Right kidney (tissue), 1 donor: ENCODE data around the gene UFSP2.
"Not testable (repeated sequence)": the region's sequence is repeated elsewhere in the genome, so short reads cannot be mapped to it uniquely, and the experiment has no call there.

Experiments
- DNase-seq: peaks from one replicate; pipeline ENCODE4 v3.0.0-alpha.2; 2016

Gene UFSP2

DNA sequence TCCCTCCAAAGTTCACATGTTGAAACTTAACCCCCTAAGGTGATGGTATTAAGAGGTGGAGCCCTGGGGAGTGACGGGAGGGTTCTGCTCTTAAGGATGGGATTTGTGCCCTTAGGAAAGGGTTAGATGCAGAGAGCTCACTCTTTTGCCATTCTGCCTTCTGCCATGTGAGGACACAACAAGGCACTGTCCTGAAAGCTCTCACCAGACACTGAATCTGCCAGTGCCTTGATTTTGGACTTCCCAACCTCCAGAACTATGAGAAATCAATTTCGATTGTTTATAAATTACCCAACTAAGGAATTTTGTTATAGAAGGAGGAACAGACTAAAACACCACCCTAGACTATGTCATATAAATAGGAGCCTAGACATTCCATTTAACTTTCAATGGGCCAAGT lies 41.7 kb downstream of the UFSP2 start:
- DNase-seq, result no peak

DNA sequence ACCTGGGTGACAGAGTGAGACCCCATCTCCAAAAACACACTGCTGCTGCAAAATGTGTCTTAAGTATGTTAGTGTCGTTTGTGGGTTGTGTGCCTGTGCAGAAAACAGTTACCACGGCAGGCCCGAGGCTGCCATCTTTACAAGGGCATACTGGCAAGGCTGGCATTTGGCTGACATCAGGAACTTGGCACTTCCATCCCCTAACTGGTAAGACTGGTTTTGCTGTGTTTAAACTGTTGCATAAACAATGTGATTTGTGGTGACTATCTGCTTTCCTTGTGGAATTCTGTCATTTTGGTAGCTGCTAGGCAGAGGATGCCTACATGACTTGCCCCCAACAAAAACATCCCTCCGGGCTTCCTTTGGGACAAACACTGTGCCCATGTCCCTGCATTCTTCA lies 42.3 kb downstream of the UFSP2 start:
- no peak for DNase-seq

DNA sequence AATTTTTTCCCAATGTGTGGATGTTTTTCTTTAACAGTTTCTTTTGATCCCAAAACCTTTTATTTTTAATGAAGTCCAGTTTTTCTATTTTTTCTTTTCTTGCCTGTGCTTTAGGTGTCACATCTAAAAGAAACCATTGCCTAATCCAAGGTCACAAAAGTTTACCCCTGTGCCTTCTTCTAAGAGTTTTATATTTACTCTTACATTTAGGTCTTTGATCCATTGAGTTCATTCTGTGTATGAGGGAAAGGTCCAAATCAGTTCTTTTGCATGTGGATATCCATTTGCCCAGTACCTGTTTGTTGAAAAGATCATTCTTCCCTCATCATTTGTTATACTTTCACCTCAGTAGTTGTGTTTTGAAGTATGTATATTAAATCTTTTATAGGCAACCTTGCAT lies 43.0 kb downstream of the UFSP2 start:
- DNase-seq, result no peak

DNA sequence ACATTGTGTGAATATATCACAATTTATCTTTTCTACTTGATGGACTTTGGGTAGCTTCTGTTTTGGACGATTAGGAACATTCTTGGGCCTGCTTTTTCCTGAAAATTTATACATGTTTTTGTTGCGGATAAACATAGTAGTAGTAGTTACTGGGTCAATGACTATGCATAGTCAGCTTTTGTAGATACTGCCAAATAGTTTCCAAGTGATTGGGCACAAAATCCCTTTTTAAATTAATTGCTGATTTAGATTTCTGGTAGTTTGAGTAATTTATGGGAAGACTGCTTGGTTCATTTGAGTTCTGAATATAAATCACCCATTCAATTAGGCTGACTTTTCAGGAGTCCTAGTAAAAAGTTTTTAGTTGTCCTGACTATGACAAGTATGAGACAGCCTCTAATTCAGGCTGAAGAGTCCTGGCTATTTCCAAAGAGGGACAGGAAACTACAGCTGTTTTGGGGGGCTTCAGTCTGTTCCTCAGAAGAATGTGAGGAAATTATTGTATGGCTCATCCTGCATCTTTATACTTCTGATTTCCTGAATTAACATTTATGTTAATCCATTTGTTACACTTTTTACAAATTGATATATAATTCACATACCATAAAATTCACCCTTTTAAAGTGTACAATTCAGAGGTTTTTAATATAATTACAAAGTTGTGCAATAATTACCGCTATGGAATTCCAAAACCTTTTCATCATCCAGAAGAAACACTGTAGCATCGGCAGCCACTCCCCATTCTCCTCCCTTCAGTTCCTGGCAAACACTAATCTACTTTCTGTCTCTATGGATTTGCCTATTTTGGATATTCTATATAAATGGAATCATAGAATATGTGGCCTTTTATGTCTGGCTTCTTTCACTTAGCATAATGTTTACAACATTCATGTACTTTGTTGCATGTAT lies 44.2 kb downstream of the UFSP2 start:
- DNase-seq, result no peak

DNA sequence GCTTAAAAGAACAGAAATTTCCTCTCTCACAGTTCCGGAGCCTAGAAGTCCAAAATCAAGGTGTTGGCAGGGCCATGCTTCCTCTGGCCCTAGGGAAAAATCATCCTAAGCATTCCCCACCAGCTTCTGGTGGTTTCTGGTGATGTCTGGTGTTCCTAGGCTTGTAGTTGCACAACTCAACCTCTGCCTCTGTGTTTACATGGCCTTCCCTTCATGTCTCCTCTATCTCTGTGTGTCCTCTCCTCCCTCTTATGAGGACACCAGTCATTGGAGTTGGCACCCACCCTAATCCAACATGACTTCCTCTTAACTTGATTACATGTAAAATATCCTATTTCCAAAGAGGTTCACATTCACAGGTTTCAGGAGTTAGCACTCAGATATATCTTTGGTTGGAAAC lies 45.4 kb downstream of the UFSP2 start:
- DNase-seq, result no peak

DNA sequence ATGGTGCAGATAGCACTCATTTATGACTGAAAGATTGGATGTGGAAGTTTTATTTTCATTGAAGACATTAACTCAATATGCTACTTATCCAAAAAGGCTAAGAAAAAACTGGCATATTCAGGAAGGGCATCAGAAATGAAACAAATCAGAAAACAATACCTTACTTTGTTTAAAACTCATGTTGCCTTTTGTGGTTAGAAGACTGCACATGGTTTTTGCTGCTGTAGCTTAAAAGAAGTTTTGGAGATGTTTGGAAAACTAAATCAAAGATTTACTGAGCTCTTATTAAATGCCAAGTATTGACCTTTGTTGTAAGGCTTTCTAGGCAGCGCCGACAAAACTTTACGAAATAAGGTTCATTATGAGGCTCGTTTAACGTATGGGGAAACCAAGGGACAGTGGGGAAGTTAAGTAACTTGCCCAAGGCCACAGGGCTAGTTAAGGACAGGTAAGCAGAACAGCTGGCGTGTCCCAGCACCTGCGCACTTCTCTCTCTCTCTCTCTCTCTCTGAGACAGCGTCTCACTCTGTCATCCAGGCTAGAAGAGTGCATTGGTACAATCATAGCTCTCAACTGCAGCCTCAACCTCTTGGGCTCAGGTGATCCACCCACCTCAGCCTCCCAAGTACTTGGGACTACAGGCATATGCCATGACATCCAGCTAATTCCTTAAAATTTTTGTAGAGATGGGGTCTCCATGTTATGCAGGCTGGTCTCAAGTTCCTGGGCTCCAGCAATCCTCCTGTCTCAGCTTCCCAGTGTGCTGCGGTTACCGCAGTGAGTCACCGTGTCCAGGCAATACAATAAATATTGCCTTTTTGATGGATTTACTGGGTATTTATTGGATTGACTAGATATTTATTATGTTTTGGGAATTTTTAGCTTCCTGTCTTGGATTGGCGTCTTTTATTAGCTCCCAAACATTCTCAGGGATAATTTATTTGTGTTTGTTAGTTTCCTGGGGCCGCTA lies 46.2 kb downstream of the UFSP2 start:
- DNase-seq, result no peak

DNA sequence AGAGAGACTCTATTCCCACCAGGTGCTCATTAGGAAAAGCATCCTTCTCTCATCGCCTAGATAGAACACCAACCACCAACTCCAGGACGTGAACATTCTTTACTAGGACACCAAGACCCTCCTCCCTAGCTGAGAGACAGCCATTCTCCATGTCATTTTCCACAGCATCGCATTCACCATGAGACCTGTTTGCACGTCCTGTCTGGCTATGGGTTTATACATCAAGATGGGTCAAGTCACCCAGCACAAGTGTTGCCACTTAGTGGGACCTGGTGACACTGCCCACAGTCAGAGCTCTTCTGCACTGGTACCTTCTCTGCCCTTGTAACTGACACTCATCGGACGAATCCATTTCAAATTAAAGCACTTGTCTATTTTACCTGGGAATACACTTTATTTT lies 47.5 kb downstream of the UFSP2 start:
- no peak for DNase-seq

DNA sequence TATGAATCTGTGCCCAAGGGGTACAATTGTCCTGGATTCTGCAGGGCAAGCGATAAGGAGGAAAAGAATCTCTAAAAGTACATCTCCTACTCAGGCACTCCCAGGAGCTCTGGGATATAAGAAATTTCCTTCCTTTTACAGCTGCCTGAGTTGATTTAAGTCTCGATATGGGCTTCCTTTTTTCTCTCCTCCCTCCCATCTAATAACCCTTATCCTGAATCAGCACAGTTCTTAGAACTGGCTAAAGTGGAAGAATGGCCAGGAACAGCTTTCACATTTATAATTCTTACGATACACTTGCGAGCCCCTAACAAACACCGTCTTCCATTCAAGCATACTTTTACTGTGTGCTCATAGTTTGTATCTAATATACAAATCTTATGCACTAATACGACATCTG lies 51.2 kb downstream of the UFSP2 start:
- DNase-seq, result no peak

DNA sequence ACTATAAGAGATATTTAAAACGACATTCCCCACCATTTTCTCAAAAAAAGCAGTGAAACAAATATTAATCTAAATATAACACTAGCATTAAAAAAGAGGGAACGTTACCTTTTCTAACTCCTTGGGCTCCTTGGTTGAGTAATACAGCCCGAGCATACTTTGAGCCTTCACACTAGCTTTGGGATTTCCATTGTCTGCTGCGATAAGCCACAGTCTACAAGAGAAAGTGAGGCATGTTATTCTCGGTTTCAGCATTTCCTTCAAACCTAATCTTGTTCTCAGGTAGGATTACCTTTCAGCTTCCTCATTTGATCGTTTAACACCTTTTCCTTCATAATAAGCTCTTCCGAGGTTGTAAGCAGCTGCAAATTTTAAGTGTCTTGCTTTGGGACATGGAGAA lies 51.7 kb downstream of the UFSP2 start:
- no peak for DNase-seq

DNA sequence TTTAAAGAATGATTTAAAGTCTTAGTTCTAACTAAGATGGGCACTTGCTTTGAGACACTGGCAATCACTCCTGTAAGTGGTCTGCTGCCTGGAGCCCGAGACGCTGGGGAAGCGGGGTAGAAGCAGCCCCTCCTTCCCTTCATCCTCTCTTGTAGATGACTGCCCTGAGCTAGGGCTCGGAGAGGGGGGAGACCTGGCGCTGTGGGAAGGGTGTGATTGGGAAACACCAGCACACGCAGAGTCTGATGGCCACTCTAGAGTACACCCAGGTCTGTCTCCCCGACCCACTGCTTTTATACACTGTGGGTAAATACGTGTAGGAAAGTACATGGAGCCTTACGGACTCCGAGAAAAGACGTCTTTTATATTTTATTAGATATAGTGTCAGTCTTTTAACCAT lies 54.1 kb downstream of the UFSP2 start:
- no peak for DNase-seq

DNA sequence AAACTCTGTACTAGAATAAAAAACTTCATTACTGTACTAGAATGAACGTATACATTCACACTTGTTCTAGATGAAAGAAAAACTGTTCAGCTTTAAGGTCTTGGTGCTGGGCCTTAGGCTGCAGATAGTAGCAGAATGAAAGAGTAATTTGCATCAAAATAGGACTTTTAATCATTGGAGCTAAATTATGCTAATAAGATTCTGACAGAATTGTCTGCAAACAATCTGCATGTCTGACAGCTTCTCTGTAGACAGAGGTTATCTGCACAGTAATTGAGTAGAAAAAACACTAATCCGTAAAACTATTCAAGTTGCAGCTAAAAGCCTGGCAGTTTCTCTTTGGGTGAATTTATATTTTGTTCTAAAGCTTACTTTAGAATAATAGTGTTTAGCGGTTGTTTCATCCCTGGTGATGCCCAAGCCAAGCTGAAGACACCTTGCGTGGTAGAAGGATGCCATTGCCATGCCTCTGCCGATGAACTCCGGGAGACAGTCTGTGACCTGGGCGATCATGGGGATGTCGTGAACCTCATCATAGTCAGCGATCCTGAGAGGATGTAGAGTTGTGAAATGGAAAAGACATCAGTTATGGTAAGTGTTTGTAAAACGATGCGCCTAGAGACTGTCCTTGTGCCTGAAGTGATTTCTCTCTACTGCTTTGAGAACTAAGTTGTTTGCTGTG lies 55.4 kb downstream of the UFSP2 start:
- DNase-seq, result no peak

DNA sequence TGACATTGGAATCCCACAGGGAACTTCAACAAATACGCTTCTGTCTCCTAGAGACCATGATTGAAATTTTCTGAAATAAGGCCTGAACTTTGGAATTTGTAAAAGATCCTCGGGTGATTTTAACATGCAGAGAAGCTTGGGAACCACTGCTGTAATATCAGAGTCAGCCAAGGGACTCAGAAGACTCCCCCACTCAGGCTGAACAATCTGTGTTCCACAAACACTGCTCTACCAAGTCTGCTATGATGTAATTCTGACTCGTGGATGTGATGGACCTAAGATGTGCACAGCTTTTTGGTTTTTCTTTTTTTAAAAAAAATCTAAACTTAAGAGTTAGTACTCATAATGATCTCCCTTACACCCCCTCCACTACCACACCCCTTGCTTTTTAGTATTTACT lies 56.0 kb downstream of the UFSP2 start:
- no peak for DNase-seq

DNA sequence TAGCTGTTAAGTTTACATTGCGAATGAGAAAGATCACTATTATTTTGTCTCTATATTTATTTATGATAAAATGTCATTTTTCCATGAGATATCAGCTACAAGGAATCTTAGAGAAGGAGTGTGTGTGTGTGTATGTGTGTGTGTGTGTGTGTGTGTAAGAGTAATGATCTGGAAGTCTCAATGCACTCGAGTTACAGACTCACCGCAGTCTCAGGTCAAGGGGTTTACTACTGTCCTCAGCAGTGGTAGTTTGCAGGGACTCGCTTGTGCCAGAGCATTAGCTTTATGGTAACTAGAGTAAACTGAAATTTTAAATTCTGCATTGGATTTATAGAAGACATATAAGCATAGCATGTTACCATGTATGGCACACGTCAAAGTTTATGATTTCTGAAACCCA lies 60.9 kb downstream of the UFSP2 start:
- no peak for DNase-seq

DNA sequence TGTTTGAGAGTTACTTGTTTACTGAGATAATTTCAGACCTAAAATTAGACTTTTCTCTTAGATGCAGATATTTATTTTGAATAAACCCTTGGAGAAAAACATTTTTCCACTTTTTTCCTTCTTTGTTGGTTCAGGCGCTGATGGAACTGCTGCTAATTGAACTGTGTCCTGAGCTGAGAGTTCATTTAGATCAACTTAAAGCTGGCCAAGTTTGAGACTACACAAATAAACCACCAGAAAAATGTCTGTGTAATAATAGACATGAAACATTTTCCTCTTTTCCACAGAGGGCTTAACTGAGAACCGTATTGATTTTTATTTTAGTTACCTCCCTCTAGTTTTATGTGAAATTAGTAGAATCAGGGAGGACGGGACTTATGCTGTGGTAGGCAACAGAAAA lies 62.5 kb downstream of the UFSP2 start:
- no peak for DNase-seq

DNA sequence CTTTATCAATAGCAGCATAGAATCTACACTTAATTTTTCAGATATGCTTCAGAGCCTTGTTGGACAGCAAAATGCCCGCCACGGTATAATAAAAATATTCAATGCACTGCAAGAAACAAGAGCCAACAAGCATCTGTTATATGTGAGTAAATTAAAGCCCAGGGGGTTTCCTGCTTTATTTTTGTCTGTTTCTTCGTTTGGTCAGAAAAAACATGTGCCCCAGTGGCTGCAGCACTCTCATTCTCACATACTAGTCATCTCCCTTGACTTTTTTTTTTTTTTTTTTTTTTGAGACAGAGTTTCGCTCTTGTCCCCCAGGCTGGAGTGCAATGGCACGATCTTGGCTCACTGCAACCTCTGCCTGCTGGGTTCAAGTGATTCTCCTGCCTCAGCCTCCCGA lies 63.2 kb downstream of the UFSP2 start:
- DNase-seq, result not testable (repeated sequence)

DNA sequence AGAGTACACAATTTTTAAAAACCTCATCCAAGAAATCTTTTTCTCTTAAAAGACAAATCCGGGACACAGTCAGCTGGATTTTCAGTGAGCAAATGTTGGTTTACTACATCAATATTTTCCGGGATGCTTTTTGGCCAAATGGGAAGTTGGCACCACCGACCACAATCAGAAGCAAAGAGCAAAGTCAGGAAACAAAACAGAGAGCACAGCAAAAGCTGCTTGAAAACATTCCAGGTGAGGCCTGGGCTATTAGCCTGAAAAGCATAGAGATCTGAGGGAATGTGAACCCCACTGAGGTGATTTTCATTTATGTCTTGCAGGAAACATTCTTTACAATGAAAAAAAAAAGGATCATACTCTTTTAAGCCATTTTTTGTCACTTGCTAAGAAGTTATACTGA lies 63.9 kb downstream of the UFSP2 start:
- no peak for DNase-seq

DNA sequence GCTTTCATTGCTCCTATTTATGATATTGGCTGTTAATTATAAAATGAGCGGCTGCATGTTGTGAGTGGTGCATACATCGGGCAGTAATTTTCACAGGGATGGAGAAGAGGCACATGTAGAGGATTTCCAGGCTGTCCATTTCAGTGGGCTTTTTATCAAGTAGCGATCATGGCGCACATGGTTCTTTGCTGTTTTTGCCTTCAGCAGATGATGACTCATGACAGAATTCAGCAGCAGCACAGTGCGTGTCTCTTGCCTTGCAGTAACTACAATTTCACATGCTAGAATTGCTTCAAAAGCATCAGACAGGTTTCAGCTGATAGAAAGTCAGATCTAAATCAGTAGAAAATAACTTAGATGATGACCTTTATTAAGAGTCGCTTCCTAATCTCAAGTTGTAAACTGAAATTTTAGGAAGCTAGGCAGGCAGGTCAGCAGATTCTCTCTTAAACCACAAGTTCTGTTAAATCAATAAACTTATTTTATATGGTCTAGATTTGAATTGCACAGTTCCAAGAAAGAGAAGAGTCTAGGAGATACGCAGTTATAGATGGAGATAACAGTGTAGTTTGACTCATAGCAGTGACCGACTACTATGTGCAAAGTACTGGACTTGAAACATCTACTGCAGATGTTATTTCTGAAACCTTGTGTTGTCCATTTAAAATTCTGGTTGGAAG lies 65.9 kb downstream of the UFSP2 start:
- DNase-seq, result no peak

DNA sequence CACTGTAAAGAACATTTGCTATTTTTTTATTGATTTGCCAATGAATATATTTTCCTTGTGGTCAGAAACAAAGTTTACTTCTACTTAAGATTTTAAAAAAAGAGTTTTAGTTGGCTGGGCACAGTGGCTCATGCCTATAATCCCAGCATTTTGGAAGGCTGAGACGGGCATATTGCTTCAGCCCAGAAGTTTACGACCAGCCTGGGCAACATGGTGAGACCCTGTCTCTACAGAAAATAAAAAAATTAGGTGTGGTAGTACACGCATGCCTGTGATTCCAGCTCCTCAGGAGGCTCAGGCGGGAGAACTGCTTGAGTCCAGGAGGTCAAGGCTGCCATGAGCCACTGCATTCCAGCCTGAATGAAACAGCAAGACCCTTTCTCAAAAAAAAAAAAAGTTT lies 66.8 kb downstream of the UFSP2 start:
- no peak for DNase-seq

DNA sequence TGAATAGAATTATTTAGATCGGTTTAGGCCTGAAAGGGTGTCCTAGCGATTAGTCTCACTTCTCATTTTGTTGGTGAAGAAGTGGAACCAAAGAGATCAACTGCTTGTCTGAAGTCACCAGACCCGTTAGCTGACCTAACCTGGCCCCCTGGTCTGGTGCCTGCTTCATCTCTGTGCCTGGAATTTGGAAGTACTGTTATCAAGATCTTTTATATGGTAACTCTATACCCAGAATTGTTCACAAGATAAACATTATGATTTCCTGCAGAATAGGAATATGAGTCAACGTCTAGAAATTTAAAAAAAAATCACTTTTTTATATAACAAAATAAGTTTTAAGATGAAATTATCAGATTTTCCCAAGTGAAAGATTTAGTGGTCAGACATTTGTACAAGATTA lies 67.2 kb downstream of the UFSP2 start:
- no peak for DNase-seq

DNA sequence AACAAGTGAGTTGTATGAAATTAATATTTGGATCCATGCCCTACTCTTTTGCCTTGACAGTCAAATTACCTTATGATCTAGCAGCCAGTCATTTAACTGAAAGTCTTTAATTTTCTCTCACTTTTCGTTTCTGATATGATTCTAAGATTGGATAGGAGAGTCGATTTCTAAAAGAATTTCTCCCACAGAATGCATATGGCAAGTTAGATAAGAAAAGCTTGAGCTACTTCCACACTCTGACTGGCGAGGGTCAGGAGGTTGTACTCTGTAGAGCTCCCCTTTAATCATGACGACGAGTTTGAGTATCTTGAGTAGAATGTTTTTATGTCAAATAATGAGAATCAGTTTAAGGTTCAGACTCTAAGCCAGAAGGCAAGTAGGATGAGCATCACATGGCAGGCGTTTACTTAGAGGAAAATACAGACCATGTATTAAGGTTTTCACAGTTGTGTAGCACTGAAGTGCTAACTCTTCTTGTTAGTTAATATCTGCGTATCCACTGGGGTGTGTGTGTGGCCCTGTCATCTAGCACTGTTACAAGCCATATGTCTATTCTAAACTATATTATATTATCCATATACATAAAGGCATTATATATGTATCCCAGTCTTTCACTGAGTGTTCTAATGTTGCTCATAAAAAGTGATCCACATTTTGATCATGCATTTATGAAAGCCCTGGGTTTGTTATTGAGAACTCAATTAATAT lies 67.9 kb downstream of the UFSP2 start:
- no peak for DNase-seq

DNA sequence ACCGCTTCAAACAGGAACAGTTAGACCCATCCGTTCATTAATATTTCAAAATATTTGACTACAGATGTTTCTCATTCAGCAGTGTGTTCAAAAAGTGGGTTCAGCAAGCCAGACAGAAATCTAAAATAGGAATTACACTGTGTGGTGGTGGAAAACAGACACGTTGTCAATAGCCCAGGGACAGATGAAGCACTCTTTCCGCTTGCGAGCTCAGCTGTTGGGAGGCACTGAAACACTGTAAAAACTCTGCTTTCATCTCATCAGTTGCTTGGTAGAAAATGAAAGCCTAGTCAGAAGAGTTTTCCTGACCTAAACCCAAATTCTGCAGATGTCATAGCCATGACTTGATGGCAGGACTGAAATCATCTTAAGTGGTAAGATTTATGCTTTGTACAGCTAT lies 68.6 kb downstream of the UFSP2 start:
- DNase-seq, result no peak

DNA sequence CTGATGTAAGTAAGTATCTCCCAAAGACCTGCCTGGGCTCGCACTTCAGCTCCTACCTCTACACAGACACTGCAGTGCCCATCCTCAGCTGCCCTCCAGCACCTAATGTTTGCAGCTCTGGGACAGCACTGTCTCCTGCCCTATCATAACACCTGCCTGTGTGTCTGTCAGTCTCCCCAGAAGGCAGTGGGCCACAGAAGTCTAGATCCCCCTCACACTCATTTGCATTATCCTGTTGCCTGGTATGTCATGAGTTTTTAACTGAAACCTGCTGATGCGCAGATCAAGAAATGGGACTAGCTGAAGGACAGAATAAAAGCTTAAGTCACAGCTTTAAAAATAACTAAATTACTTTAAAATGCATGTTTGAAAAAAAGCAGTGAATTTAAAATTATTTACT lies 73.0 kb downstream of the UFSP2 start:
- DNase-seq, result no peak
